ENCODE data around the gene SH2D3A.
"Not testable (repeated sequence)": the region's sequence is repeated elsewhere in the genome, so short reads cannot be mapped to it uniquely, and the experiment has no call there.

Gene SH2D3A

GRCh38 chr19:6787393-6787792 lies 20.2 kb upstream of the SH2D3A start:
- no peak for DNase-seq

- DNase-seq = no peak
Measured at GRCh38 chr19:6779206-6779605, 12.0 kb upstream of the SH2D3A start.

- no peak for DNase-seq
Measured at GRCh38 chr19:6778386-6778785, 11.2 kb upstream of the SH2D3A start.

GRCh38 chr19:6777434-6777833 lies 10.2 kb upstream of the SH2D3A start:
- DNase-seq = no peak

GRCh38 chr19:6776999-6777398 lies 9.8 kb upstream of the SH2D3A start:
- no peak for DNase-seq

GRCh38 chr19:6776045-6776444 lies 8.8 kb upstream of the SH2D3A start:
- DNase-seq = not testable (repeated sequence)

- DNase-seq = no peak
Measured at GRCh38 chr19:6774821-6775707, 7.8 kb upstream of the SH2D3A start.

GRCh38 chr19:6773323-6773931 lies 6.2 kb upstream of the SH2D3A start:
- DNase-seq = peak; percentile 49

- DNase-seq = no peak
Measured at GRCh38 chr19:6772866-6773322, 5.7 kb upstream of the SH2D3A start.

GRCh38 chr19:6772028-6772865 lies 5.0 kb upstream of the SH2D3A start, which contains the start of gene VAV1:
Gene VAV1 (plus strand): TSS chr19:6772708. CDS start chr19:6772808, 100 bp downstream.
- DNase-seq = peak; percentile 77

GRCh38 chr19:6771648-6772027 lies 4.4 kb upstream of the SH2D3A start:
- DNase-seq = not testable (repeated sequence)

GRCh38 chr19:6769006-6769619 lies 1.9 kb upstream of the SH2D3A start:
- DNase-seq = no peak

GRCh38 chr19:6768236-6768785 lies 1.1 kb upstream of the SH2D3A start:
- DNase-seq = no peak

GRCh38 chr19:6767081-6767356 lies 216 bp downstream of the SH2D3A start:
- DNase-seq = no peak

GRCh38 chr19:6766357-6767080 lies 716 bp downstream of the SH2D3A start:
- no peak for DNase-seq

GRCh38 chr19:6765738-6766356 lies 1.4 kb downstream of the SH2D3A start:
- no peak for DNase-seq

GRCh38 chr19:6762253-6762797 lies 4.9 kb downstream of the SH2D3A start:
- not testable (repeated sequence) for DNase-seq

- peak; percentile 29 for DNase-seq
Measured at GRCh38 chr19:6761053-6761676, 6.1 kb downstream of the SH2D3A start.

GRCh38 chr19:6760606-6761005 lies 6.6 kb downstream of the SH2D3A start:
- no peak for DNase-seq

GRCh38 chr19:6754653-6755463 lies 12.4 kb downstream of the SH2D3A start:
- DNase-seq = no peak
